HUES64 (cell line): Measurements from ENCODE around the gene CEP57L1.
"Not testable (repeated sequence)": the region's sequence is repeated elsewhere in the genome, so short reads cannot be mapped to it uniquely, and the experiment has no call there.

Experiments used
- H3K27ac ChIP-seq: 2 replicates; pipeline ENCODE4 v1.7.0; 2013; ENCODE audit warnings: low read depth, low read length, inconsistent platforms
- H3K27me3 ChIP-seq: 2 replicates; pipeline ENCODE4 v1.6.1; 2013; ENCODE audit warnings: mild to moderate bottlenecking, low read length; ENCODE audit not compliant: insufficient read depth
- H3K36me3 ChIP-seq: 2 replicates; pipeline ENCODE4 v1.6.1; 2013; ENCODE audit warnings: mild to moderate bottlenecking, low read length; ENCODE audit not compliant: insufficient read depth
- H3K4me1 ChIP-seq: 2 replicates; pipeline ENCODE4 v1.6.1; 2013; ENCODE audit warnings: mild to moderate bottlenecking, low read length, moderate library complexity; ENCODE audit not compliant: insufficient read depth
- H3K4me3 ChIP-seq: 2 replicates; pipeline ENCODE4 v1.5.1; 2013; ENCODE audit warnings: mild to moderate bottlenecking, low read length, moderate library complexity
- H3K9ac ChIP-seq: 2 replicates; pipeline ENCODE4 v1.6.1; 2013; ENCODE audit warnings: mild to moderate bottlenecking, low read depth, low read length
- H3K9me3 ChIP-seq: 2 replicates; pipeline ENCODE4 v1.6.1; 2013; ENCODE audit warnings: low read depth, low read length; ENCODE audit not compliant: insufficient read depth
- WGBS: fragments of 150-250, 120-280 bp; methylation state at CpG from one replicate; pipeline ENCODE4 v1.1.7; 2013; ENCODE audit warnings: missing lambda C conversion rate; 5-methylcytosine and 5-hydroxymethylcytosine counted together

Gene CEP57L1

DNA sequence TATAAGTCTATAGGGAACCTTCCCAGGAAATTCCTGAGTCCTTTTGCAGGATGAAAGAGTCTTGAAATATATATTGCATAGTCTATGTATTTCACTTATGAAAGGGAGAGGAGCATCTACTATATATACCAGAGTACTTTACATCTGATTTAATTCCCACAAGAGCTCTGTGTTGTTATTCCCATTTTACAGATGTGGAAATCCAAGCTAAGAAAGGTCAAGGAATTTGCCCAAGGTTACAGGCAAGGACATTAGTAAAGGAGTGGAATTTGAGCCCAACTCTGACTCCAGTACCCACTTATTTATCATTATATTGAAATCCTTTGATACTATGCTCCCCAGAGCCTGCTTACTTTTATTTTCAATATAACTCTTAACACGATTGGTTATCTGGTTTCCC, 3.2 kb upstream of the CEP57L1 start:
- peaks cover 30% of the 10 kb centered on the region for H3K4me1 ChIP-seq
- no peak overlapping the region for H3K9ac ChIP-seq
- no peaks in the 10 kb centered on the region for H3K36me3 ChIP-seq
- H3K9me3 ChIP-seq: no peaks in the 10 kb centered on the region
- WGBS: 100% methylated on average over 1 of the region's 1 CpG
- no peaks in the 10 kb centered on the region for H3K27me3 ChIP-seq
- H3K4me3 ChIP-seq: no peak overlapping the region
- H3K27ac ChIP-seq: no peak overlapping the region

DNA sequence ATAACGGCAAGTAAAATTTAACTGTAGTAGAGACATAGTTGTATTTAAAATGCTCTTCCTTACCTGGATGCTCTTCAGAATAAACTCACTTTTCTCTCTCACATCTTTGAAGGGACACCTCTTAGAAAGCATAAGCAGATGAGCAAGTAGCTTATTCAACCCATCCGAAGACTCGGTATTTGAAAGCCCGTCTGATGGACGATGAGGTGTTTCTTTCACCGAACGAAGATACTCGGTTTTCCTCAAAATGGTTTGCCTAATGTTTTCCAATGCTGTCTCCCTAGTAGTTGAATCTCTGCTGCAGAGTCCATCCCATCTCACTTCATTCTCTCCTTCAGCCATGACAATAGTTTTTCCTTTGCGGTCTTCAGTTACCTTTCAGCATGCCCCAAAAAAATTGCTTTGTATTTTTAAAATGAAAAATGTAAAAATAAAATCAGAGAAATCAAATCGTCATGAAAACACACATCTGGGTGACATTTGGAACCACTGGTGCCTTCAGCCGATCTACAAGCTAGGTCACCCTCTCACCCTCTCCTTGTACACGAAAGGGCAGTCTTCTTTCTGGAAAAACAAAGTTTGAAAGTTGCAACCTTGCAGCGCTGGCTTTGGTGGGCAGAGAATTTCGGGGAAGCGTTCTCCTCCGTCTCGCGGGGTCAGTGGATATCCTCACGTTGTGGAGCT, 1.4 kb upstream of the CEP57L1 start:
- Histone ChIP-seq H3K36me3 (no peaks in the 10 kb centered on the region), H3K27ac (no peak overlapping the region), H3K9me3 (no peaks in the 10 kb centered on the region), H3K4me1 (peaks cover 30% of the 10 kb centered on the region), H3K9ac (peak overlapping the region; percentile 3; the same call in 1 of the 2 replicates), H3K27me3 (no peaks in the 10 kb centered on the region), H3K4me3 (peak overlapping the region; percentile 84)
- WGBS: under 1% methylated on average over 17 of the region's 19 CpGs

DNA sequence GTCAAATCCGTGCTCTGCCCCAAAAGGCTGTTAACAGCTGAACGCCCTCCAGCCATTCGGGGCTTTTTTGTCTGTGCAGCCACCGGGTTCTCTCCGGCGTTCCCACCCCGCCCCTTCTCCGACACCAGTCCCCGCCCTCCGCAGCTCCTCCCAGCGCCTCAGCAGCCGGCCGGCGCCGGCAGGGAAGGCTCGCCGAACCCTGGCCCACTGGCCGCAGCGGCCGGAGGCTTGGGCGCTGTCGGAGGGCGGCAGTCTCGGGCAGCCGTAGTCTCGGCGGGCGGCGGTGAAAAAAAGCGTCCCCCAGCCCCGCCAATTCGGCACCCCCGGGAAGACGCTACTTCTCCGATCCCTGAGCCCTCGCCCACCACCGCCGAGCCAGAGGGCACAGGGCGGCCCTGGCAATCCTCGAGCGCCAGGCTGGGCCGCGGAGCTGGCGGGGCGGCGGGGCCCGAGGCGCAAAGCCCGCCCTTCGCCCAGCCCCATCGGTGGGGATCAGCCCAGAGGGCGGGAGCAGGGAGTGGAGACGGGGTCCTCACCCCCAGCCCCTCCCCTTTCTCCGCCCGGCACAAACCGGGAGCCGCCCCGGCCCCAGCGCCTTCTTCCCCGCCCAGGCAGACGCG, 781 bp upstream of the CEP57L1 start, which contains the start of gene SESN1:
Gene SESN1 (minus strand): TSS at position 431 of the 620 bp plus-strand sequence. CDS start 773 bp downstream, outside the sequence.
- Histone ChIP-seq H3K9ac (peak within 1 kb of the TSS; percentile 88), H3K9me3 (no peaks in the 10 kb centered on the region), H3K36me3 (no peaks in the 10 kb centered on the region), H3K27ac (peak within 1 kb of the TSS; percentile 98), H3K27me3 (no peaks in the 10 kb centered on the region), H3K4me3 (peak within 1 kb of the TSS; percentile 84), H3K4me1 (peaks cover 24% of the 10 kb centered on the region)
- WGBS: under 1% methylated on average over 62 of the region's 62 CpGs

DNA sequence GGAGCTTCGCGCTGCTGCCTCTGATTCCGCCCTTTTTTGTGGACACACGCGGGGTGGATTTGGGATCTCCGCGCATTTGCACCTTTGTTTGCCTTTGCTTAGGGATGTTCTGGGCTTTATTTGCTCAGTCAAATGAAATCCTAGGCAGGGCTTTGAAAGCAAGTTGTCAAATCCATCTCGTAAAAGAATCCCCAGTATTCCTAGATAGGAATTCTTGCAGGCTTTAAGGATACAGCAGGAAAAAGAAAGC, 453 bp downstream of the CEP57L1 start:
- Histone ChIP-seq H3K4me3 (peak overlapping the region; percentile 84), H3K9ac (peak overlapping the region; percentile 88), H3K27me3 (no peaks in the 10 kb centered on the region), H3K36me3 (no peaks in the 10 kb centered on the region), H3K9me3 (no peaks in the 10 kb centered on the region), H3K4me1 (peaks cover 22% of the 10 kb centered on the region), H3K27ac (peak overlapping the region; percentile 98; the same call in 1 of the 2 replicates)
- WGBS: 7% methylated on average over 8 of the region's 8 CpGs

DNA sequence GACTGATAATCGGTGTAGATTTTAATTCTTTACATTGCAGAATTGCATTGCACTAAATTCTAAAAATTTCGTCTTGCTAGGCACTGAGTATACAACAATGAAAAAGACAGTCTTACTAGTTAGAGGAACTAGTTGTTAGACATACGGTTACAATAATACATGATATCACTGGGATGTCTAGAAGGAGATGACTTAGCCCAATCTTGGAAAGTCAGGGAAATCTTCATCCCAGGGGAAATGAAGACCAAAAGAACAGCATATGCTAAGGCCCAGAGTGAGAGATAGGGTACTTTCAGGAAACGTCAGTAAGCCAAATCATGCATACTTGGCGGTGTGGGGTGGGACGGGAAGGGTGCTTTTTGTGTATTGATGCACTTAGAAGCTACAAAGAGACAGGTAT, 901 bp downstream of the CEP57L1 start:
- Histone ChIP-seq H3K36me3 (no peaks in the 10 kb centered on the region), H3K4me1 (peaks cover 22% of the 10 kb centered on the region), H3K27ac (no peak overlapping the region), H3K9ac (peak overlapping the region; percentile 88; the same call in 1 of the 2 replicates), H3K27me3 (no peaks in the 10 kb centered on the region), H3K4me3 (peak overlapping the region; percentile 84), H3K9me3 (no peaks in the 10 kb centered on the region)
- 86% methylated on average over 5 of the region's 6 CpGs for WGBS

DNA sequence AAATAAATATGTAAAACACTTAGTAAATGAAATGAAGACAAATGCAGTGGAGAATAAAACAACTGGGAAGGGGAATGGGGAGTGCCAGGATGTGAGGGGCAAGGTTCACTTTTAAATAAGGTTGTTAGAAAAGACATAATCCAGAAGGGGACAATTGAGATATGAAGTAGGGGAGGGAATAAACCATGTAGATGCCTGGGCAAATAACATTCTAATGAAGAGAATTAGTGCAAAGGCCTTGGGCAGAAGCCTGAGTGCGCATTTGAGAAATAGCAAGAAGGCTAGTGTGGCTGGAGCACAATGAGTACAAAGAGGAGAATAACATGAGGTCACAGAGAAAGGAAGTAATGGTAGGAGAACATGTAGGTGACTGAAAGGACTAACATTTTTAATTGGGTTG, 2.4 kb downstream of the CEP57L1 start:
- Histone ChIP-seq H3K36me3 (no peaks in the 10 kb centered on the region), H3K4me1 (peaks cover 15% of the 10 kb centered on the region), H3K27ac (no peak overlapping the region), H3K27me3 (no peaks in the 10 kb centered on the region), H3K9me3 (no peaks in the 10 kb centered on the region), H3K9ac (no peak overlapping the region), H3K4me3 (no peak overlapping the region)
- 93% methylated on average over 1 of the region's 1 CpG for WGBS

DNA sequence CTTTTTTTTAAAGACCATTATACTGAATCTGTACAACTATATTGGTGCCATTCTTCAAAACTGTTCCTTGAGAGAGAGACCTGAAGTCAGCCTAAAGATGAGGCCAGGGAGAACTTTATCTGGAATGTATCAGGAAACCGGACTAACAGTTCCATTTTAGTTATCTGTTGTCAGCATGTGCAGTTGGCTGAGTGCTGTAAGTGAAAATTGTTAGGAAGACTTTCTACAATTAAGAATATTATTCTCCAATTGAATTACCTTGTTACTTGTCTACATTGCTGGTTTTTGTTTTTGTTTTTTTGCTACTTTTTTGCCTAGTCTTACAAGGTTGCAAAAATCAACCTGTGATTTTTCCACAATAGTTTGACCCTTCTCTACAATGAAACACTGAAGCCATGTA, 7.5 kb downstream of the CEP57L1 start:
- Histone ChIP-seq H3K9me3 (no peaks in the 10 kb centered on the region), H3K9ac (no peak overlapping the region), H3K36me3 (no peaks in the 10 kb centered on the region), H3K27ac (no peak overlapping the region), H3K27me3 (no peaks in the 10 kb centered on the region), H3K4me1 (no peaks in the 10 kb centered on the region), H3K4me3 (no peak overlapping the region)
- 92% methylated on average over 1 of the region's 1 CpG for WGBS

DNA sequence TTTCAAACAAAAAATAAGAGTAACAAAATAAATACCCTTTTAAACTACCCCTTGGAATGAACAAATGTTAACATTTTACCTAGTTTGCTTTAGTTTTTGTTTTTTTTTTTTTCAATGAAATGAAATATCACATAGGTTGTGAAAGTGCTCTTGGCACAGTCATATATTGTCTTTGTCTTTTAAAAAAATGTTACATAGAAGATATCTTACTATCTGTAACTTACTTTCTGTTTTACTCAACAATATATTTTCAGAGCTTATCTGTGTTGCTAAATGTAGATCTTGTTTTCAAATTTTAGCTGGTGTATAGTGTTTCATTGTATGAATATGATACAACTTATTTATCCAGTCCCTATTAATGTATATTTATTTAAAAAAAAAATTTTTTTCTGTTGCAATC, 8.6 kb downstream of the CEP57L1 start:
- Histone ChIP-seq H3K9me3 (no peaks in the 10 kb centered on the region), H3K36me3 (no peaks in the 10 kb centered on the region), H3K27me3 (no peaks in the 10 kb centered on the region), H3K4me3 (no peak overlapping the region), H3K4me1 (no peaks in the 10 kb centered on the region), H3K27ac (no peak overlapping the region), H3K9ac (no peak overlapping the region)

DNA sequence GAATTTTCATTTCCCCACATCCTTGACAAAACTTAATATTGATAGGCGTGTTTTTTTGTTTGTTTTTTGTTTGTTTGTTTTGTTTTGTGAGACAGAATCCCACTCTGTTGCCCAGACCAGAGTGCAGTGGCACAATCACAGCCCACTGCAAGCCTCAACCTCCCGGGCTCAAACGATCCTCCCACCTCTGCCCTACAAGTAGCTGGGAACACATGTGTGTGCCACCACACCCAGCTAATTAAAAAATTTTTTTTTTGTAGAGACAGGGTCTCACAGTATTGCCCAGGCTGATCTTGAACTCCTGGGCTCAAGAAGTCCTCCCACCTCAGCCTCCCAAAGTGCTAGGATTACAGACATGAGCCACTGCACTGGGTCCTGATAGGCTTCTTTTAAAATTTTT, 9.2 kb downstream of the CEP57L1 start:
- H3K9me3 ChIP-seq: no peaks in the 10 kb centered on the region
- no peaks in the 10 kb centered on the region for H3K36me3 ChIP-seq
- no peak overlapping the region for H3K9ac ChIP-seq
- H3K27ac ChIP-seq: no peak overlapping the region
- no peaks in the 10 kb centered on the region for H3K4me1 ChIP-seq
- 93% methylated on average over 2 of the region's 3 CpGs for WGBS
- no peaks in the 10 kb centered on the region for H3K27me3 ChIP-seq
- H3K4me3 ChIP-seq: no peak overlapping the region

DNA sequence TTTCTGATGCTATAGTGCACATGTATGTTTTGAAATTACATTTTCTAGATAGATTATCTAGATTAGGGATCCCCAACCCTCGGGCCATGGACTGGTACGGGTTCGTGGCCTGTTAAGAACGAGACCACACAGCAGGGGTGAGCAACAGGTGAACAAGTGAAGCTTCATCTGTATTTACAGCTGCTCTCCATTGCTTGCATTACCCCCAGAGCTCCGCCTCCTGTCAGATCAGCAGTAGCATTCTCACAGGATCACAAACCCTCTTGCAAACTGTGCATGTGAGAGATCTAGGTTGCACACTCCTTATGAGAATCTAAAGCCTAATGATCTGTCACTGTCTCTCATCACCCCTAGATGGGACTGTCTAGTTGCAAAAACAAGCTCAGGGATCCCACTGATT, 10.4 kb downstream of the CEP57L1 start:
- no peak overlapping the region for H3K27ac ChIP-seq
- no peak overlapping the region for H3K9ac ChIP-seq
- H3K36me3 ChIP-seq: no peaks in the 10 kb centered on the region
- no peaks in the 10 kb centered on the region for H3K9me3 ChIP-seq
- WGBS: 96% methylated on average over 5 of the region's 5 CpGs
- H3K4me3 ChIP-seq: no peak overlapping the region
- H3K4me1 ChIP-seq: no peaks in the 10 kb centered on the region
- H3K27me3 ChIP-seq: no peaks in the 10 kb centered on the region

DNA sequence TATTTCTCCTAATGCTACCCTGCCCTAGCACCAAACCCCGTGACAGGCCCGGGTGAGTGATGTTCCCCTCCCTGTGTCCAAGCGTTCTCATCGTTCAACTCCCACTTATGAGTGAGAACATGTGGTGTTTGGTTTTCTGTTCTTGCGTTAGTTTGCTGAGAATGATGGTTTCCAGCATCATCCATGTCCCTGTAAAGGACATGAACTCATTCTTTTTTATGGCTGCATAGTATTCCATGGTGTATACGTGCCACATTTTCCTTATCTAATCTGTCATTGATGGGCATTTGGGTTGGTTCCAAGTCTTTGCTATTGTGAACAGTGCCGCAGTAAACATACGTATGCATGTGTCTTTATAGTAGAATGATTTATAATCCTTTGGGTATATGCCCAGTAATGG, 14.4 kb downstream of the CEP57L1 start:
- H3K27me3 ChIP-seq, H3K9me3 ChIP-seq, H3K9ac ChIP-seq, H3K4me3 ChIP-seq, H3K4me1 ChIP-seq, H3K36me3 ChIP-seq, H3K27ac ChIP-seq: not testable (repeated sequence)
- 99% methylated on average over 5 of the region's 8 CpGs for WGBS

DNA sequence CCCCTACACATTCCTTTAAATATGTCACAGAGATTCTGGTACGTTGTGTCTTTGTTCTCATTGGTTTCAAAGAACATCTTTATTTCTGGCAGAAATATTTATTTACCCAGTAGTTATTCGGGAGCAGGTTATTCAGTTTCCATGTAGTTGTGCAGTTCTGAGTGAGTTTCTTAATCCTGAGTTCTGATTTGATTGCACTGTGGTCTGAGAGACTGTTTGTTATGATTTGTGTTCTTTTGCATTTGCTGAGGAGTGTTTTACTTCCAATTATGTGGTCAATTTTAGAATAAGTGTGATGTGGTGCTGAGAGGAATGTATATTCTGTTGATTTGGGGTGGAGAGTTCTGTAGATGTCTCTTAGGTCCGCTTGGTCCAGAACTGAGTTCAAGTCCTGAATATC, 17.4 kb downstream of the CEP57L1 start:
- 94% methylated on average over 3 of the region's 3 CpGs for WGBS
- not testable (repeated sequence) for H3K27ac ChIP-seq, H3K9ac ChIP-seq

More for the DNA sequence above, 17.4 kb downstream of the CEP57L1 start:
- not testable (repeated sequence) for H3K27me3 ChIP-seq, H3K4me1 ChIP-seq, H3K4me3 ChIP-seq, H3K9me3 ChIP-seq, H3K36me3 ChIP-seq
